GM12891 (cell line): ENCODE measurements around the gene SEC11C.
"Not testable (repeated sequence)": the region's sequence is repeated elsewhere in the genome, so short reads cannot be mapped to it uniquely, and the experiment has no call there.

ENCODE experiments used
- DNase-seq: peaks from one replicate; pipeline ENCODE4 v3.0.0; 2011; ENCODE audit warnings: low spot score; ENCODE audit not compliant: insufficient read length
- FAIRE-seq: peaks from 2 replicates; lab custom pipeline; 2011; peaks lifted over from hg19 to GRCh38; lab: Jason Lieb, UNC
- PAX5 ChIP-seq: IDR thresholded peaks from 2 replicates; pipeline ENCODE4 v1.6.1; 2011; ENCODE audit warnings: low read length, moderate library complexity, mild to moderate bottlenecking; ENCODE audit not compliant: insufficient read depth, severe bottlenecking
- POLR2A ChIP-seq: IDR thresholded peaks from 2 replicates; pipeline ENCODE4 v1.6.1; 2011; ENCODE audit warnings: low read depth, low read length, control low read depth
- POLR2AphosphoS5 ChIP-seq: IDR thresholded peaks from 2 replicates; pipeline ENCODE4 v1.6.1; 2011; ENCODE audit warnings: low read depth, low read length, control low read depth
- POU2F2 ChIP-seq: IDR thresholded peaks from 2 replicates; pipeline ENCODE4 v1.6.1; 2011; ENCODE audit warnings: low read depth, mild to moderate bottlenecking, control low read depth, low read length, moderate library complexity
- SPI1 ChIP-seq: IDR thresholded peaks from 2 replicates; pipeline ENCODE4 v1.6.1; 2011; ENCODE audit warnings: low read depth, low read length, control low read depth
- TAF1 ChIP-seq: IDR thresholded peaks from 2 replicates; pipeline ENCODE4 v1.6.1; 2011; ENCODE audit warnings: low read depth, low read length, control low read depth

SEC11C gene

DNA sequence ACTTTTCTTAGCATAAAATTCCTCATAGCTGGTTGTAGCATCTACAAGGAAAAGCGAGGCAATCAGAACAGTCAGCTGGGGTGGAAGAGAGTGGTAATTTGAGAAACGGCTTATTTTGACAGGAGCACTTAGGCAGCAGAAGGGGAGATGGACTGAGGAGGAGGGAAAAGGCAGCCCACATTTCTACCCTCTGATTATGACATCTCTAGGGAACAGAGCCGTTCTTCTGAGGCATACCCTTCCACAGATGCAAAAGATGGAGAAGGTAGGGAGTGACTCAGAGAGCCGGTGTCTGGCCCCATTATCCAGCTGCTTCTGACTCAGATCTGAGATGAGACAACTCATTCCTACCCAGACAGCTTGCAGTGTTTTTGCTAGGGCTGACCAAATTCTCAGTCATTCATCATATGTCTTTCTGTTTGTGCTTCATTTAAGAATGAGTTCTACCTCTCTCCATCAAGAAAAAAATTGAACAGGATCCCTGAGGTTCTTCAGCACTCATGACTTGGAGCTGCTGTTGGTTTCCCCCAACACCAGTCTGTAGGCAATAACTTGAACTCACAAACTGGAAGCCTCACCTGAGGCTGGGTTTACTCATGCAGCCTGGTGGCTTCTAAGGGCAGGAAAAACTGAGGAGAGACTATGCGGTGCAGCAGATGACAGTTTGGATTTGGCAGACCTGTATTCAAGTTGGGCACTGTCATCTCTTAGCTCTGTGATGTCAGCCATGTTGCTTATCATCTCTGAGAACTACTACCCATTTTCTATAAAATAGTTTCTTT, 15.9 kb upstream of the SEC11C start:
- FAIRE-seq: no peak
- DNase-seq: no peak
- no peak for TF ChIP-seq SPI1
- TF ChIP-seq PAX5: no peak
- TF ChIP-seq POLR2AphosphoS5: no peak
- no peak for TF ChIP-seq TAF1
- TF ChIP-seq POLR2A: no peak
- no peak for TF ChIP-seq POU2F2

DNA sequence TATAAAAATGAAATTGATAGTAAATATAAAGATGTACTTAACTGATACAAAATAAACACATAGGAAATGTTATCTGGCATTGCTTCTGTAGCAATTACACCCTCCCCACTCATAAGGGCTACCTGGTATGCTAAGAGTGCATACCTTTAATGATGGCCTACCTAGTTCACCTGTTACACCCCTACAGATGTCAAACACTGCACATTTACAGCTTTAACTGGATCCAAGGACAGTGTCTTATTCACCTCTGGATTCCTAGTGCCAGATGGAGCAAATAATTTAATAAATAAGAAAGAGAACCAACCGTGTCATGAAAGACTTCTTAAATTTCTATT, 15.3 kb upstream of the SEC11C start:
- no peak for TF ChIP-seq TAF1
- no peak for FAIRE-seq
- DNase-seq: no peak

DNA sequence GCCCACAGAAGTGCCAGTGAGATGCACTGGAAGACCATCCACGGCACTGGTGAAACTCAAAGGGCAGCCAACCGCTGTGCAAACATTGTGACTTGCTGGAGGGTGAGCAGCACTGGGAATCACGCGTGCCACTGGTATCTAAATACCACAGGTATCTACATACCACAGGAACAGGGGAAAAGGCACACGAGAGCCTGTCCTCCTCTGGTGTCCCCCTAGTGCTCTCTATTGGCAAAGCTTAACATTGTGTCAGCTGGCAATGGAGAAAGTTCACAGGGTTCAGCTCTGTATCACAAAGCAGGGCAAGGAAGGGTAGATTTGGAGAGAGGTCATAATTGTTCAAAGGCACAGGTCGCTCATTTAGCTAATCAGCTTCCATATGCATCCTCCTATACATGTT, 12.6 kb upstream of the SEC11C start:
- TF ChIP-seq TAF1: no peak
- no peak for TF ChIP-seq POLR2AphosphoS5
- TF ChIP-seq POLR2A: no peak
- TF ChIP-seq SPI1: no peak
- TF ChIP-seq PAX5: no peak
- TF ChIP-seq POU2F2: no peak
- DNase-seq (no peak), FAIRE-seq (no peak)

DNA sequence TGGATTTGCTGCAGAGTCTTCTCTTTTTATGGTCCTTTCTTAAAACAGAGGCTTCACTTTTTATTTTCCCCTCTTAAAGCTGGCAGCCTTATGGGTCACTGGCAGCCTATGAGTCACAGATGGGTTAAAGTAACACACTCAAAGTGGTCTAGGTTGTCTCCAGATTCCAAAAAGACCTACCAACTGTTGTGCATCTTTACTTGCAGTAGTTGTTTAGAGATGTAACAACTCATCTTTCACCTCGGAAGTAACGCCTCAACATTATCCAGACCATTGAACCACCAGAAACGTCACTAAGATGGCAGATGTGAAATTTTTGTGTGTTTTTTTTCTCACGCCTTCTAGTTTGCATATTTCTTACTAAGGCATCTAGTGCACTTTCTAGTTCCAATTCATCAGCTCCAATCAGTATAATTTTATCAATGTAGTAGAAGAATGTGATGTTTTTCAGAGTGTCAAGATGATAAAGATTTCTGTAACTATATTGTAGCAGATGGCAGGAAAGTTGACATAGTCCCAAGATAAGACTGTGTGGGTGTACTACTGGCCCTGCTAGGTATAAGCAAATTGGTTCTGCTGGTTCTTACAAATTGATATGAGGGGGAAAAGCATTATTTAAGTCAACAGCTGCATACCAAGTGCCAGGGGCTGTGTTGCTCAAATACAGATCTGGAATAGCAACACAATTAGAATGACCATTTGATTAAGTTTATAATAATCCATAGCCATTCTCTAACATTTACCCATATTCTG, 9.6 kb upstream of the SEC11C start:
- FAIRE-seq: no peak
- TF ChIP-seq PAX5: no peak
- no peak for TF ChIP-seq TAF1
- no peak for TF ChIP-seq POU2F2
- TF ChIP-seq SPI1: no peak
- no peak for TF ChIP-seq POLR2AphosphoS5
- TF ChIP-seq POLR2A: no peak
- DNase-seq: no peak

DNA sequence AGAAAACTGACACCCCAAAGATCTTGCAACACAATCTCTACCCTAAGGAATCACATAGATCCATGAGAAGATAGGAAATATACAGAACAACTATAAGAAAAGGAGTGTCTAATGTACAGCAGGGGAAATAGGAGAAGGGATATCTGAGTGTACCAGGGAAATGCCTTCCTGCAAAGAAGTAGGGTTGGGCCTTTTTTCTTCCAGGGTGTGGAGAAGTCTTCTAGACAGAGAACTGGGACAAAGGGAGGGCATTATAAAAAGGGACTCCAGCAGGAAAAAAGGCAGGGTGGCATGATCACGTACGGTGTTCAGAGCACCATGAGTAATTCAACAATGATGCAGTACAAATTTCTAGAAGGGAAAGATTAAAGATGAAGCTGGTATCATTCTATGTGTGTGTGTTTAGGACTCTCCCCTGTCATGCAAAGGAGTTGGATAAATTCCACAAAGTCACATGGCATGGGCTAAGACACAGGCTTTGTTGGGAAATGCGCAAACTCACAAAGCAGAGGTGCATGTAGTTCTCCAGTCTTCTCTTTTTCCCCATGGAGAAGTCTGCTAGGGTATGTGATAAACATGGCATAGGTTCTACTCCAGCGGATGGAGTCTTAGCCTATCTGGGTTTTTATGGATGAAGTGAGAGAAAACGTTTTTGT, 6.7 kb upstream of the SEC11C start:
- DNase-seq (no peak), FAIRE-seq (no peak)
- TF ChIP-seq POLR2A (no peak), TAF1 (no peak), SPI1 (no peak), POLR2AphosphoS5 (no peak), POU2F2 (no peak), PAX5 (no peak)

DNA sequence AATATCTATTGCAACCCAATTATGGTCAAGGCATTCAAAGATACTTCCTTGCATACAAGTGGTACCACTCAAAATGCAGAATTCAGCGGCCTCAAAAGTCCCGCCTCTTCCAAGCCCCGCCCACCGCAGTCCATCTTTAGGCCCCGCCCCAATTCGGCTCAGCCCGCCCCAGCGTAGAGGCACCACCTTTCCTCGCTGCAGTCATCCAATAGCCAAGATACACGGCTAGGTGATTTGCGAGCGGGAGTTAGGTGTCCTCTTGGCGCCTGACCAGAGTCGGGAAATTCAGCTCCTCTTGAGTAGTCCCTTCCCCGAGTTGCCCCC, 431 bp upstream of the SEC11C start:
- peak; percentile 85 for DNase-seq
- FAIRE-seq: no peak
- TF ChIP-seq POU2F2: 0 out of 2 replicates have a peak, but pooled peaks have one; percentile 46
- TF ChIP-seq POLR2A: no peak

DNA sequence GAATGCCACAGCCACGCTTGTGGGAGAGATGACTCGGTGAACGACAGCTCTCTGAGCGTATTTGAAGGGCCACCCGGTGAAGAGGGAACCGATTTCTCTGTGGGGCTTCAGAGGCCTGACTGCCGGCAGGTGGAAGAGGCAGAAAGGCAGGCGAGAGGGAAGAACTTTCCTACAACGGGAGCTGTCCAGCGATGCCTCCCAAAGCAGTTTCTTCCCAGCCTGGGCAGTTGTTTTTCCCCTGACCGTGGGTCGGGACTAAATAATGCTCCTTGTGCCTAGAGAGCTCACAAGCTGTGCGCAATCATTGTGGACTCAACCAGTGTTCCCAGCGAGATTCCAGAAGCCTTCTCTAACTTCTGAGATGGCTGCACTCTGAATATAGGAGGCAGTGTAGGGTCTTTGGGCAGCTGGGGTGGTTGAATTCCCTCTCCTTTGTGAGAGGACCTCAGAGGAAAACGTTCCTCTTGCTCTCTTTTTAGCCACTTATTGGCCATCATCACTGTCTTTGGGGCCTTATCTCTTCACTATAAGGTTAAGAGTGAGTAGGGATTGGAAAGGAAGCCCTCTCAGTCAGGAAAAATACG, 710 bp downstream of the SEC11C start:
- DNase-seq: no peak

DNA sequence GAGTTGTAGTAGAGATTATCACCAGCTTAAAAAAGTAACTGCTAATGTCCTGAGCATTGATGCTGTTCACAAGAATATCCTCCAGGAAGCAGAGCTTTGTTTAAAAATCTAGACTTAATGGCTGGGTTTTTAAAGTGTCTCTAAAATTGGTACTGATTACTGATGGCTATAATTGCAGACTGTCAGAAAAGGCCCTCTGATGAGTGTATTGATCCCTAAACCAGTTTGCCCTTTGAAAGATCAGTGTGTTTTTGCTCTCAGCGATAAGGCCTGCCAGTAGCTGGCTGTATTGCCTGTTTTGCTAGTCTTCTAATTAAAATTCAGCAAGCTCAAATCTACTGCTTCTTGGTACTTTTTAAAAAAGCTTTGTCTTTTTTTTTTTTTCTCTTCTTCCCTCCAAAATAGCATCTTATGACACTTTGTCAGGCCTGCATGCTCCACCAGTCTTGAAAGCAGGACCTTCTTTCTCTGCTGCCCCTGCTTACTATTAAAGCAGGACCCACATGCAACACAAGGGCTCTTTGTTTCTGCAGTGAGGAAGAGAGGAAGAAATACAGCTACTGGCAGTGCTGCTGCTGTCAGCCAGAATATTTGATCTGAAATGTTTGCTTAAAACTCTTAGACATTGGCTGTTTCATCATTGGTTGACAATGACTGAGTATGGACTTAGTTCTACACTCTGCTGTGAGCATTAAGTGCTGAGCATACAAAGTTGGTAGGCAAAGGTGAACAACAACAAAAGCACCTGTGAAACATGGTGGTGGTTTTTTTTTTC, 1.8 kb downstream of the SEC11C start:
- TF ChIP-seq PAX5 (no peak), POU2F2 (no peak), POLR2AphosphoS5 (no peak), SPI1 (no peak), POLR2A (no peak), TAF1 (no peak)
- FAIRE-seq: no peak
- no peak for DNase-seq

More for the DNA sequence above, 710 bp downstream of the SEC11C start:
- no peak for TF ChIP-seq POU2F2
- no peak for TF ChIP-seq TAF1
- TF ChIP-seq POLR2A: no peak
- no peak for TF ChIP-seq POLR2AphosphoS5
- TF ChIP-seq SPI1: no peak
- TF ChIP-seq PAX5: no peak
- no peak for FAIRE-seq

DNA sequence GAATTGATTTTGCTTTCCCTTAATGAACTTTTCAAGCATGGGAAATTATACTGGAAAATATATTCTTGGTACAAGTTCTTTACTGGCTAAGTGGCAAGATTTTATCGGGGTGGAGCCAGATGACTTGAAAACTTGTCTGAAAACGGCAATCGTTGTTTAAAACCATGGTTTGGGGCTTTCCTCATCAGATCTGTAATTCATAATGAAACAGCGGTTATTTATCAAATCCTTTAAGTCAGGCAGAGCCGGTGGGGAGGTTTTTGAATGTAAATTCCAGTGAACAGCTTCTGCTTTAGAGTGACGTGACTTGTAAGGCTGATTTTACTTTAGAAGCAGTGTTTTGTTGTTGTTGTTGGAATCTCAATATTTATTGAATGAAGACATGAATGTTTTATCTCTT, 2.6 kb downstream of the SEC11C start:
- no peak for FAIRE-seq
- no peak for TF ChIP-seq POU2F2
- no peak for TF ChIP-seq POLR2A
- TF ChIP-seq PAX5: no peak
- TF ChIP-seq TAF1: no peak
- no peak for TF ChIP-seq POLR2AphosphoS5
- TF ChIP-seq SPI1: no peak
- DNase-seq: no peak

DNA sequence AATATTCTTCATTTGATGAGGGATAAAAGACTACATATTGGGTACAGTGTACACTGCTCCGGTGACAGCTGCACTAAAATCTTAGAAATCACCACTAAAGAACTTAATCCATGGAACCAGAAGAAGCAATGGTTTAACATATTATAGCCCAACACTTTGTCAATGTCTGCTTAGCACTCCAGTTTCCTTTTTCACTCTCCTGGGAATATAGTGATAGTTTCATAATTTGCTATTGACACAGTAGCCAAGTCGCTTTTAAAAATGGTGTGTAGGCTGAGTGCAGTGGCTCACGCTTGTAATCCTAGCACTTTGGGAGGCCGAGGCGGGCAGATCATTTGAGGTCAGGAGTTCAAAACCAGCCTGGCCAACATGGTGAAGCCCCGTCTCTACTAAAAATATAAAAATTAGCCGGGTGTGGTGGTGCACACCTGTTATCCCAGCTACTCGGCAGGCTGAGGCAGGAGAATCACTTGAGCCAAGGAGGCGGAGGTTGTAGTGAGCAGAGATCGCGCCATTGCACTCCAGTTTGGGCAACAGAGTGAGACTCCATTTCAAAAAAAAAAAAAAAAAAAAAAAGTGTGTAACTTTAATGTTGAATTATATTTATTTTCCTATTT, 3.2 kb downstream of the SEC11C start:
- not testable (repeated sequence) for FAIRE-seq, DNase-seq
